ENCODE measurements around the gene ZFP92. TPM values are rescaled to one million over a fixed set of nuclear protein-coding genes. Genes with fewer than 3 reads are reported as not detected.

Gene ZFP92
- total RNA-seq, 1 donor from 2014 or later = 1.5 TPM

DNA sequence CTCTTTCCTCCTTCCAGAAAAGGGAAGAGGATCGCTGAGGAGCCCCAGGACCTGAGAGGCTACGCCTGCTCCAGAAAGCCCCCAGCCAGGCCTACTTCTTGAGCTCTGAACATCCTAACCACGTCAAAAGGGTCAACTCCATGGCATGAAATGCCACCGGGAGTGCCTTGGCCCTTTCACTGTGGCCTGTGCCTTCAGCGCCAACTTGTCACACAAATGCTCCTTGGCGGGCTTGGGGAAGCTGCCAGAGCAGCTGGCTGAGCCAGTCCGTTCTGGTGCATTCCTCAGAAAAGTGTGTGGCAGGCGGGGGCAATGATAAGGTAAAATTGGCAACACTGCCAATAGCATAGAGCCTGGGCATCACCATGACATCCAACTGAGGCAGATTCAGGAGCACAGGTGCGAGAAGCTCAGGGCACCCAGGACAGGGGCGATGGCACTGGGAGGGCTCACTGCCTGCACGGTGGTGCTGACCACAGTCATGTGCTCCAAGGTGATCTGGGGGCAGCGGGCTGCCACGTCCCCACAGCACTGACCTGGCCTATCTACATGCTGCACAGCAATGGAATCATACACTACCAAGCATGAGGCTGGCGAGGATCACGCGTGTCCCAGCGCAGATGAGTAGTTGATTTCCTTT, 46.7 kb downstream of the ZFP92 start:
- no peak overlapping the region for H3K4me3 Mint-ChIP-seq (ENCODE audit: unreplicated experiment)
- H3K27ac Mint-ChIP-seq (ENCODE audit: unreplicated experiment) = no peak overlapping the region
- peaks cover 12% of the 10 kb centered on the region for H3K4me1 Mint-ChIP-seq (ENCODE audit: low read depth)
- no peaks in the 10 kb centered on the region for H3K27me3 Mint-ChIP-seq (ENCODE audit: low read depth)
- TF ChIP-seq, protein P1, sequence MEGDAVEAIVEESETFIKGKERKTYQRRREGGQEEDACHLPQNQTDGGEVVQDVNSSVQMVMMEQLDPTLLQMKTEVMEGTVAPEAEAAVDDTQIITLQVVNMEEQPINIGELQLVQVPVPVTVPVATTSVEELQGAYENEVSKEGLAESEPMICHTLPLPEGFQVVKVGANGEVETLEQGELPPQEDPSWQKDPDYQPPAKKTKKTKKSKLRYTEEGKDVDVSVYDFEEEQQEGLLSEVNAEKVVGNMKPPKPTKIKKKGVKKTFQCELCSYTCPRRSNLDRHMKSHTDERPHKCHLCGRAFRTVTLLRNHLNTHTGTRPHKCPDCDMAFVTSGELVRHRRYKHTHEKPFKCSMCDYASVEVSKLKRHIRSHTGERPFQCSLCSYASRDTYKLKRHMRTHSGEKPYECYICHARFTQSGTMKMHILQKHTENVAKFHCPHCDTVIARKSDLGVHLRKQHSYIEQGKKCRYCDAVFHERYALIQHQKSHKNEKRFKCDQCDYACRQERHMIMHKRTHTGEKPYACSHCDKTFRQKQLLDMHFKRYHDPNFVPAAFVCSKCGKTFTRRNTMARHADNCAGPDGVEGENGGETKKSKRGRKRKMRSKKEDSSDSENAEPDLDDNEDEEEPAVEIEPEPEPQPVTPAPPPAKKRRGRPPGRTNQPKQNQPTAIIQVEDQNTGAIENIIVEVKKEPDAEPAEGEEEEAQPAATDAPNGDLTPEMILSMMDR (IDR thresholded peaks at IDR 0.05) = no peak
- H3K9me3 Mint-ChIP-seq (ENCODE audit: low read depth) = peaks cover 8% of the 10 kb centered on the region
- DNase-seq (ENCODE audit: low spot score) = peak; percentile 55
- H3K36me3 Mint-ChIP-seq (ENCODE audit: low read depth) = peaks cover 3% of the 10 kb centered on the region

DNA sequence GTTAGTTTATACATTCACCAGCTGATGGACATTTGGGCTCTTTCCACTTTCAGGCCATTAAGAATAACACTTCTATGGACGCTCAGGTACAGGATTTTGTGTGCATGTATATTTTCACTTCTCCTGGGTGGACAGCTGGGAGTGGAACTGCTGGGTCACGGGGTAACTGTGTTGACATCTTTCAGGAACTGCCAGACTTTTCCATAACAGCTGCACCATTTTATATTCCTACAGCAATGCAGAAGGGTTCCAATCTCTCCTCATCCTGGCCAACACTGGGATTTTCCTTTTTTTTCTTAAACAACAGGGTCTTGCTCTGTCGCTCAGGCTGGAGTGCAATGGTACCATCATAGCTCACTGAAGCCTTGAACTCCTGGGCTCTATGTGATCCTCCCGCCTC, 47.2 kb downstream of the ZFP92 start:
- no peak for DNase-seq (ENCODE audit: low spot score)
- TF ChIP-seq, protein P1 (IDR thresholded peaks at IDR 0.05) = no peak
- peaks cover 8% of the 10 kb centered on the region for H3K9me3 Mint-ChIP-seq (ENCODE audit: low read depth)
- no peak overlapping the region for H3K4me3 Mint-ChIP-seq (ENCODE audit: unreplicated experiment)
- no peak overlapping the region for H3K27ac Mint-ChIP-seq (ENCODE audit: unreplicated experiment)
- peaks cover 12% of the 10 kb centered on the region for H3K4me1 Mint-ChIP-seq (ENCODE audit: low read depth)
- H3K27me3 Mint-ChIP-seq (ENCODE audit: low read depth) = no peaks in the 10 kb centered on the region
- H3K36me3 Mint-ChIP-seq (ENCODE audit: low read depth) = peaks cover 3% of the 10 kb centered on the region

DNA sequence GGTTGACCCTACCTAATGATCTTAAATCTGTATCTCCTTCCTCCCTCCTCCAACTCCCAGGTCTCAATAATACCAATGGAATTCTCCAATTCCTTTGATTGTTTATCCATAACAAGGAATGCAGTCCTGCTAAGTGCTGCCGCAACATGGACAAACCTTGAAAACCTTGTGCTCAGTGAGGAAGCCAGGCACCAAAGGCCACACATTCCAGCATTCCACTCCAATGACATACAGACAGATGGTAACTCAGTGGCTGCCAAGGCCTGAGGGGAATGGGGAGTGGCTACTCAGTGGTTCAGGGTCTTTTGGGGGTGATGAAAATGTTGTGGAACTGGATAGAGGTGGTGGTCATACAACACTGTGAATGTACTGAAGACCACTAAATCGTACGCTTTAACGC, 48.7 kb downstream of the ZFP92 start:
- H3K27ac Mint-ChIP-seq (ENCODE audit: unreplicated experiment) = peak overlapping the region; percentile 94

DNA sequence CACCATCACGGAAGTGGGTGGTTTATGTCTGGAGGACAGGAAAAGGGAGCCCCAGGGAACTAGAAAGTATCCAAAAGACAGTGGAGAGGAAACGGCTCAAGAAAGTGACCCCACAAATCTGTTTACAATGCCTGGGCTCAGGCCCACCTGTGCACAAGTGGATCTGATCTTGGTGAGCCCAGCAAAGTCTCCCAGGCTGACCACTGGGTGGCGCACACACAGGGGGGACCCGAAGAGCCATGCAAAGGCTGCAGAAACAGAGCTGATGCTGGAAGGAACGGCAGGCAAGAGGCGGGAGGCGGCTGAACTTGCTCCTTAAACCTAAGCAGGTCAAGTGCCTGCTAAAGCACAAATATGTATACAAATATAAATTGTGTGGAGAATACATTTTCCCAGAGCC, 49.6 kb downstream of the ZFP92 start:
- TF ChIP-seq, protein P1 (IDR thresholded peaks at IDR 0.05) = peak; percentile 80
- Mint-ChIP-seq H3K27ac (ENCODE audit: unreplicated experiment) (peak overlapping the region; percentile 53), H3K36me3 (ENCODE audit: low read depth) (peaks cover 3% of the 10 kb centered on the region), H3K9me3 (ENCODE audit: low read depth) (peaks cover 8% of the 10 kb centered on the region), H3K4me3 (ENCODE audit: unreplicated experiment) (no peak overlapping the region), H3K27me3 (ENCODE audit: low read depth) (no peaks in the 10 kb centered on the region), H3K4me1 (ENCODE audit: low read depth) (peaks cover 12% of the 10 kb centered on the region)
- peak; percentile 62 for DNase-seq (ENCODE audit: low spot score)

More for the DNA sequence above, 48.7 kb downstream of the ZFP92 start:
- H3K27me3 Mint-ChIP-seq (ENCODE audit: low read depth) = no peaks in the 10 kb centered on the region
- peaks cover 3% of the 10 kb centered on the region for H3K36me3 Mint-ChIP-seq (ENCODE audit: low read depth)
- H3K4me3 Mint-ChIP-seq (ENCODE audit: unreplicated experiment) = no peak overlapping the region
- peaks cover 12% of the 10 kb centered on the region for H3K4me1 Mint-ChIP-seq (ENCODE audit: low read depth)
- TF ChIP-seq, protein P1 (IDR thresholded peaks at IDR 0.05) = no peak
- peaks cover 8% of the 10 kb centered on the region for H3K9me3 Mint-ChIP-seq (ENCODE audit: low read depth)
- peak; percentile 35 for DNase-seq (ENCODE audit: low spot score)

Other genes starting within 250 kb of the ZFP92 start
- not detected in 3 replicates for gene MAGEA1, start 232.2 kb upstream of the ZFP92 start, total RNA-seq
- not detected in 3 replicates for gene PNMA6F, start 89.7 kb upstream of the ZFP92 start, total RNA-seq
- 16.9 to 20.2 TPM (median 19.8 TPM) in 3 replicates for gene ZNF275, start 77.3 kb upstream of the ZFP92 start, total RNA-seq
- not detected in 3 replicates for gene PNMA6E, start 10.1 kb upstream of the ZFP92 start, total RNA-seq
- gene TREX2, start 34.6 kb downstream of the ZFP92 start, total RNA-seq = 0.80 to 1.6 TPM (median 1.6 TPM) in 3 replicates
- 31.3 to 43.6 TPM (median 32.3 TPM) in 3 replicates for gene HAUS7, start 59.1 kb downstream of the ZFP92 start, total RNA-seq
- 1,195 to 2,668 TPM (median 2,632 TPM) in 3 replicates for gene BGN, start 83.5 kb downstream of the ZFP92 start, total RNA-seq
- gene ATP2B3, start 106.2 kb downstream of the ZFP92 start, total RNA-seq = 0.17 to 0.46 TPM (median 0.37 TPM) in 3 replicates
- 17.2 to 21.9 TPM (median 17.7 TPM) in 3 replicates for gene CCNQ, start 187.7 kb downstream of the ZFP92 start, total RNA-seq
- 0.13 to 0.77 TPM in 2 of 3 replicates, not detected in the other for gene DUSP9, start 235.7 kb downstream of the ZFP92 start, total RNA-seq

All from chondrocyte (in vitro differentiated cells).